WTC11 (cell line): ENCODE results near the gene VARS2. TPM values are rescaled to one million over a fixed set of nuclear protein-coding genes. Genes with fewer than 3 reads are reported as not detected.
"Not testable (repeated sequence)": the region's sequence is repeated elsewhere in the genome, so short reads cannot be mapped to it uniquely, and the experiment has no call there.

Experiments used
- ATAC-seq: fragments of 200-7000 bp; cut with Tn5 transposase; 2 replicates; pipeline ENCODE4 v1.10.0; 2021; ENCODE audit warnings: mild to moderate bottlenecking, moderate library complexity
- CTCF ChIA-PET: fragments of 300-600 bp; sonication (Branson Sonifier 250); formaldehyde crosslinking; loops from one replicate; lab custom pipeline; 2021; ENCODE audit warnings: antibody characterized with exemption; lab: Charles Lee
- POLR2A ChIA-PET: fragments of 350-600 bp; sonication (Branson Sonifier 250); formaldehyde crosslinking; loops from one replicate; lab custom pipeline; 2021; ENCODE audit warnings: antibody characterized with exemption; lab: Charles Lee
- DNase-seq: peaks from one replicate; pipeline ENCODE4 v3.0.0; 2021; ENCODE audit warnings: low spot score
- H3K27ac Mint-ChIP-seq: 2 replicates; pipeline ENCODE4 v1.8.0; 2021; ENCODE audit warnings: mixed read lengths
- H3K27me3 Mint-ChIP-seq: 2 replicates; pipeline ENCODE4 v1.8.0; 2021; ENCODE audit warnings: low read depth, mild to moderate bottlenecking, moderate library complexity, mixed read lengths
- H3K36me3 Mint-ChIP-seq: 2 replicates; pipeline ENCODE4 v1.8.0; 2021; ENCODE audit warnings: mixed read lengths
- H3K4me1 Mint-ChIP-seq: 2 replicates; pipeline ENCODE4 v1.8.0; 2022; ENCODE audit warnings: mixed read lengths
- H3K4me3 Mint-ChIP-seq: 2 replicates; pipeline ENCODE4 v1.8.0; 2021; ENCODE audit warnings: mild to moderate bottlenecking, moderate library complexity, mixed read lengths
- H3K9me3 Mint-ChIP-seq: 2 replicates; pipeline ENCODE4 v1.8.0; 2021; ENCODE audit warnings: mixed read lengths
- ATF3 ChIP-seq: sonication (generic); formaldehyde crosslinking; conservative IDR thresholded peaks from 2 replicates; pipeline ENCODE4 v1.8.1; 2022; ENCODE audit warnings: mild to moderate bottlenecking, missing genetic modification reagents
- E2F5 ChIP-seq: sonication (generic); formaldehyde crosslinking; IDR thresholded peaks from 2 replicates; pipeline ENCODE4 v1.8.1; 2022; ENCODE audit warnings: mild to moderate bottlenecking, moderate library complexity, missing genetic modification reagents
- EMX1 ChIP-seq: fragments of 250-450 bp; sonication (Bioruptor Pico); IDR thresholded peaks from 2 replicates; pipeline ENCODE4 v1.8.0; 2021; ENCODE audit warnings: mild to moderate bottlenecking
- ESRRA ChIP-seq: sonication (generic); formaldehyde crosslinking; IDR thresholded peaks from 2 replicates; pipeline ENCODE4 v1.8.1; 2022; ENCODE audit warnings: mild to moderate bottlenecking, missing genetic modification reagents, borderline replicate concordance
- FOXK1 ChIP-seq: sonication (generic); formaldehyde crosslinking; IDR thresholded peaks from 2 replicates; pipeline ENCODE4 v1.8.0; 2022; ENCODE audit warnings: mild to moderate bottlenecking, moderate library complexity, missing genetic modification reagents
- JUN ChIP-seq: sonication (generic); formaldehyde crosslinking; IDR thresholded peaks from 2 replicates; pipeline ENCODE4 v1.8.0; 2023; ENCODE audit warnings: mild to moderate bottlenecking, missing genetic modification reagents
- KAT7 ChIP-seq: sonication (generic); formaldehyde crosslinking; IDR thresholded peaks from 2 replicates; pipeline ENCODE4 v1.8.1; 2023; ENCODE audit warnings: missing genetic modification reagents, mild to moderate bottlenecking, borderline replicate concordance
- MYBL2 ChIP-seq: sonication (generic); formaldehyde crosslinking; IDR thresholded peaks from 2 replicates; pipeline ENCODE4 v1.8.1; 2023; ENCODE audit warnings: mild to moderate bottlenecking, moderate library complexity, missing genetic modification reagents
- SMAD3 ChIP-seq: sonication (generic); formaldehyde crosslinking; IDR thresholded peaks from 2 replicates; pipeline ENCODE4 v1.8.0; 2022; ENCODE audit warnings: missing genetic modification reagents, mild to moderate bottlenecking, borderline replicate concordance
- SOX15 ChIP-seq: fragments of 250-450 bp; sonication (Bioruptor Pico); IDR thresholded peaks from 2 replicates; pipeline ENCODE4 v1.9.0; 2021; ENCODE audit warnings: mild to moderate bottlenecking
- SP1 ChIP-seq: sonication (generic); formaldehyde crosslinking; conservative IDR thresholded peaks from 2 replicates; pipeline ENCODE4 v1.8.1; 2022; ENCODE audit warnings: missing genetic modification reagents
- STAT6 ChIP-seq: sonication (generic); formaldehyde crosslinking; conservative IDR thresholded peaks from 2 replicates; pipeline ENCODE4 v1.8.1; 2023; ENCODE audit warnings: mild to moderate bottlenecking, low read depth, missing genetic modification reagents, moderate library complexity
- TCF7 ChIP-seq: sonication (generic); formaldehyde crosslinking; IDR thresholded peaks from 2 replicates; pipeline ENCODE4 v1.8.0; 2022; ENCODE audit warnings: mild to moderate bottlenecking, low read depth, missing genetic modification reagents, moderate library complexity
- TEAD1 ChIP-seq: sonication (generic); formaldehyde crosslinking; IDR thresholded peaks from 2 replicates; pipeline ENCODE4 v1.8.0; 2022; ENCODE audit warnings: mild to moderate bottlenecking, missing genetic modification reagents
- ZNF317 ChIP-seq: sonication (generic); formaldehyde crosslinking; IDR thresholded peaks from 2 replicates; pipeline ENCODE4 v1.8.1; 2023; ENCODE audit warnings: low read depth, mild to moderate bottlenecking, moderate library complexity, missing genetic modification reagents, borderline replicate concordance
- ZNF671 ChIP-seq: fragments of 250-450 bp; sonication (Bioruptor Pico); IDR thresholded peaks from 2 replicates; pipeline ENCODE4 v1.8.0; 2021; ENCODE audit warnings: mild to moderate bottlenecking
- total RNA-seq: library from RNA; stranded (reverse); gene quantifications from 3 replicates; pipeline ENCODE4 v1.2.3, GENCODE V29; 2021
- TF ChIP-seq, protein P1 (sequence below): sonication (generic); formaldehyde crosslinking; IDR thresholded peaks from 2 replicates; pipeline ENCODE4 v1.8.1; 2022; ENCODE audit warnings: mild to moderate bottlenecking, missing genetic modification reagents, moderate library complexity, borderline replicate concordance
- TF ChIP-seq, protein P2 (sequence below): sonication (generic); formaldehyde crosslinking; IDR thresholded peaks from 2 replicates; pipeline ENCODE4 v1.8.0; 2023; ENCODE audit warnings: mild to moderate bottlenecking, missing genetic modification reagents

The VARS2 gene
- total RNA-seq, 1 experiment from 2014 or later = 65.6 TPM

- H3K4me1 Mint-ChIP-seq = peaks cover 4% of the 10 kb centered on the region; the same call in 1 of the 2 replicates
- H3K27ac Mint-ChIP-seq = no peak overlapping the region
- ATAC-seq = no peak
- TF ChIP-seq E2F5 (CRISPR knock-in tag) (no peak), SMAD3 (no peak), JUN (no peak), KAT7 (CRISPR knock-in tag) (no peak), MYBL2 (CRISPR knock-in tag) (no peak)
- TF ChIP-seq, protein P1, sequence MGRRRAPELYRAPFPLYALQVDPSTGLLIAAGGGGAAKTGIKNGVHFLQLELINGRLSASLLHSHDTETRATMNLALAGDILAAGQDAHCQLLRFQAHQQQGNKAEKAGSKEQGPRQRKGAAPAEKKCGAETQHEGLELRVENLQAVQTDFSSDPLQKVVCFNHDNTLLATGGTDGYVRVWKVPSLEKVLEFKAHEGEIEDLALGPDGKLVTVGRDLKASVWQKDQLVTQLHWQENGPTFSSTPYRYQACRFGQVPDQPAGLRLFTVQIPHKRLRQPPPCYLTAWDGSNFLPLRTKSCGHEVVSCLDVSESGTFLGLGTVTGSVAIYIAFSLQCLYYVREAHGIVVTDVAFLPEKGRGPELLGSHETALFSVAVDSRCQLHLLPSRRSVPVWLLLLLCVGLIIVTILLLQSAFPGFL (CRISPR knock-in tag) = no peak
- TF ChIP-seq, protein P2, sequence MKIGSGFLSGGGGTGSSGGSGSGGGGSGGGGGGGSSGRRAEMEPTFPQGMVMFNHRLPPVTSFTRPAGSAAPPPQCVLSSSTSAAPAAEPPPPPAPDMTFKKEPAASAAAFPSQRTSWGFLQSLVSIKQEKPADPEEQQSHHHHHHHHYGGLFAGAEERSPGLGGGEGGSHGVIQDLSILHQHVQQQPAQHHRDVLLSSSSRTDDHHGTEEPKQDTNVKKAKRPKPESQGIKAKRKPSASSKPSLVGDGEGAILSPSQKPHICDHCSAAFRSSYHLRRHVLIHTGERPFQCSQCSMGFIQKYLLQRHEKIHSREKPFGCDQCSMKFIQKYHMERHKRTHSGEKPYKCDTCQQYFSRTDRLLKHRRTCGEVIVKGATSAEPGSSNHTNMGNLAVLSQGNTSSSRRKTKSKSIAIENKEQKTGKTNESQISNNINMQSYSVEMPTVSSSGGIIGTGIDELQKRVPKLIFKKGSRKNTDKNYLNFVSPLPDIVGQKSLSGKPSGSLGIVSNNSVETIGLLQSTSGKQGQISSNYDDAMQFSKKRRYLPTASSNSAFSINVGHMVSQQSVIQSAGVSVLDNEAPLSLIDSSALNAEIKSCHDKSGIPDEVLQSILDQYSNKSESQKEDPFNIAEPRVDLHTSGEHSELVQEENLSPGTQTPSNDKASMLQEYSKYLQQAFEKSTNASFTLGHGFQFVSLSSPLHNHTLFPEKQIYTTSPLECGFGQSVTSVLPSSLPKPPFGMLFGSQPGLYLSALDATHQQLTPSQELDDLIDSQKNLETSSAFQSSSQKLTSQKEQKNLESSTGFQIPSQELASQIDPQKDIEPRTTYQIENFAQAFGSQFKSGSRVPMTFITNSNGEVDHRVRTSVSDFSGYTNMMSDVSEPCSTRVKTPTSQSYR = no peak
- H3K36me3 Mint-ChIP-seq = peaks cover 16% of the 10 kb centered on the region
- no peaks in the 10 kb centered on the region; the same call in 1 of the 2 replicates for H3K27me3 Mint-ChIP-seq
- POLR2A ChIA-PET = no interaction called here
- no peaks in the 10 kb centered on the region for H3K9me3 Mint-ChIP-seq
- no peak for DNase-seq
- CTCF ChIA-PET = interaction anchor here (2.9 to 3.5 kb wide), 2 partner anchors 12 to 184 kb away, joined by 11 read pairs; no protein-coding TSS in a partner anchor
- no peak overlapping the region for H3K4me3 Mint-ChIP-seq
Measured at GRCh38 chr6:30903236-30903635, 10.8 kb upstream of the VARS2 start.

GRCh38 chr6:30907290-30907757 is 6.7 kb upstream of the VARS2 start:
- ATAC-seq, H3K9me3 Mint-ChIP-seq, DNase-seq, H3K27me3 Mint-ChIP-seq: not testable (repeated sequence)
- Mint-ChIP-seq H3K4me3 (peak overlapping the region; percentile 100), H3K27ac (peak overlapping the region; percentile 37), H3K4me1 (peaks cover 13% of the 10 kb centered on the region), H3K36me3 (peaks cover 15% of the 10 kb centered on the region)
- POLR2A ChIA-PET = interaction anchor here (0.8 to 1.4 kb wide), 4 partner anchors 25 to 265 kb away, joined by 3 to 5 read pairs (median 4); no protein-coding TSS in a partner anchor
- CTCF ChIA-PET = interaction anchor here (0.7 to 2.0 kb wide), 23 partner anchors 8 to 459 kb away, joined by 3 to 18 read pairs (median 4); partner anchors contain the start of gene DDR1

- Mint-ChIP-seq H3K4me3 (peak within 1 kb of the TSS; percentile 100), H3K4me1 (peaks cover 13% of the 10 kb centered on the region), H3K36me3 (peaks cover 19% of the 10 kb centered on the region), H3K9me3 (no peaks in the 10 kb centered on the region), H3K27ac (peak within 1 kb of the TSS; percentile 75), H3K27me3 (no peaks in the 10 kb centered on the region; the same call in 1 of the 2 replicates)
- DNase-seq (peak; percentile 96), ATAC-seq (peak; percentile 98)
- ChIA-PET POLR2A (interaction anchor here (0.6 to 1.4 kb wide), 5 partner anchors 22 to 264 kb away, joined by 3 to 7 read pairs (median 3); no protein-coding TSS in a partner anchor), CTCF (interaction anchor here (0.7 to 2.0 kb wide), 20 partner anchors 21 to 459 kb away, joined by 3 to 18 read pairs (median 4); partner anchors contain the start of gene DDR1)
- TF ChIP-seq ESRRA (CRISPR knock-in tag) (no peak), ZNF671 (CRISPR knock-in tag) (no peak), ATF3 (CRISPR knock-in tag) (no peak), JUN (no peak), FOXK1 (peak; percentile 55; the same call in 1 of the 2 replicates), SOX15 (CRISPR knock-in tag) (no peak), TCF7 (CRISPR knock-in tag) (no peak), STAT6 (CRISPR knock-in tag) (no peak), SP1 (peak; percentile 88), ZNF317 (CRISPR knock-in tag) (no peak), TEAD1 (CRISPR knock-in tag) (peak; percentile 59; the same call in 1 of the 2 replicates), EMX1 (CRISPR knock-in tag) (no peak)
- TF ChIP-seq, protein P2 = no peak
Measured at GRCh38 chr6:30907758-30908591, 6.1 kb upstream of the VARS2 start, which contains the start of gene GTF2H4. Gene GTF2H4 (plus strand): TSS chr6:30908207.
